ENCODE measurements around the gene MND1. TPM values are rescaled to one million over a fixed set of nuclear protein-coding genes. Genes with fewer than 3 reads are reported as not detected.
"Not testable (repeated sequence)": the region's sequence is repeated elsewhere in the genome, so short reads cannot be mapped to it uniquely, and the experiment has no call there.

MND1 gene
- total RNA-seq, 1 experiment from 2014 or later = 35.7 TPM

DNA sequence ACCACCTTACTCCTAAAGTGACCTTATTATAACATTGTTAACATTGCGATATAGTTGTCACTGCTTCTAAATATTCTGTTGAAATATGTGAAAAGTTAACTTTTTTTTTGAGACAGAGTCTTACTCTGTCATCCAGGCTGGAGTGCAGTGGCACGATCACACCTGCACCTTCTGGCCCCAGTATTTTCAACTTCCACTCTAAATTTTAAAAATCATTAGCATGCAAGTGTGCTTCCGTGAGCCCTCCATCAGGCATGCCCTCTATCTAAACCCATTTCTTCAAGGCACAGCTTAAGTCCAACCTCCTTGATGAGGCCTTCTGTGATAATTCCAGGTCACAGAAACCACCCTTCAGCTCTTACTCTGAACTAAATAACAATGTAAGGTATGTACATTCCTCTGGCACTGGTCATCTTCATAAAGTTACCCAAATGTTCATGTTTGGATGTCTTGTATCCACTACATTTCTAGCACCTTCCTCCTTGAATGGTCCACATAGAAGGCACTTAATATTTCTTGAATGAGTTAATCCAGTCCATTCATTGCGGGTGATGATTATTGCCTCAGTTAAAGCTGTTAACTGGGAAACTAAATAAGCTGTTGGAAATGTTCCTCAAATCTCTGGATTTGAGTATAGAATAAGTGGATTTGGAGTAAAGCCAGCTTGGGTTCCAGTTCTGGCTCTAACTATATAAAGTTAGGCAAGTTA, 83.0 kb downstream of the MND1 start:
- DNase-seq = no peak
- no peak overlapping the region for H3K27ac ChIP-seq
- no peaks in the 10 kb centered on the region for H3K27me3 ChIP-seq
- no peak overlapping the region for H3K4me3 ChIP-seq
- no peaks in the 10 kb centered on the region for H3K4me1 ChIP-seq
- H3K36me3 ChIP-seq = no peaks in the 10 kb centered on the region
- no peaks in the 10 kb centered on the region for H3K9me3 ChIP-seq (replicated peaks)

DNA sequence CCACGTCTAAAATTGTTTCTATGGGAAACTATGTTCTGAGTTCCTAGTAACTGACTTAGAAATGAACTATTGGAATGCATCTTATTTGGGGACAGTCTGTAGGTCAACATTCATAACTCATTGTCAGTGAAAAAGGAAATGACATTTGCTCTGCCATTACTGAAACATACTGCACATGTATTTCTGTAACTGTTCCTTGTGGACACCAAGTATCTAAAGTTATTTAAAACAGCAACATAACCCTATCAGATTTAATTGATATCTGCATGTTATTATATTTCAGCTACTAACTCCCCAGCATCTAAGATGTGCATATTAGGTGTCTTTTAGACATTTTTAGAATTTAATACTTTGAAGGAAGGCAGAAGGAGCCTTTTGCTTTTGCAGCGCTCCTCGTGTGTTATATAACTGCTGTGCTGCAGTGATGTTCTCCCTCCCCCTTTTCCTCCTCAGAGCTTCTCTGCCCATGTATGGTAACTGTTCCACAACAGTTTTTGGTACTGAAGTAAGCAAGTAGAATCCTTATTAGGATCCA, 84.5 kb downstream of the MND1 start:
- DNase-seq = no peak
- no peaks in the 10 kb centered on the region for H3K36me3 ChIP-seq
- H3K9me3 ChIP-seq (replicated peaks) = no peaks in the 10 kb centered on the region
- H3K4me1 ChIP-seq = no peaks in the 10 kb centered on the region
- H3K27ac ChIP-seq = no peak overlapping the region
- H3K4me3 ChIP-seq = no peak overlapping the region
- H3K27me3 ChIP-seq = no peaks in the 10 kb centered on the region

DNA sequence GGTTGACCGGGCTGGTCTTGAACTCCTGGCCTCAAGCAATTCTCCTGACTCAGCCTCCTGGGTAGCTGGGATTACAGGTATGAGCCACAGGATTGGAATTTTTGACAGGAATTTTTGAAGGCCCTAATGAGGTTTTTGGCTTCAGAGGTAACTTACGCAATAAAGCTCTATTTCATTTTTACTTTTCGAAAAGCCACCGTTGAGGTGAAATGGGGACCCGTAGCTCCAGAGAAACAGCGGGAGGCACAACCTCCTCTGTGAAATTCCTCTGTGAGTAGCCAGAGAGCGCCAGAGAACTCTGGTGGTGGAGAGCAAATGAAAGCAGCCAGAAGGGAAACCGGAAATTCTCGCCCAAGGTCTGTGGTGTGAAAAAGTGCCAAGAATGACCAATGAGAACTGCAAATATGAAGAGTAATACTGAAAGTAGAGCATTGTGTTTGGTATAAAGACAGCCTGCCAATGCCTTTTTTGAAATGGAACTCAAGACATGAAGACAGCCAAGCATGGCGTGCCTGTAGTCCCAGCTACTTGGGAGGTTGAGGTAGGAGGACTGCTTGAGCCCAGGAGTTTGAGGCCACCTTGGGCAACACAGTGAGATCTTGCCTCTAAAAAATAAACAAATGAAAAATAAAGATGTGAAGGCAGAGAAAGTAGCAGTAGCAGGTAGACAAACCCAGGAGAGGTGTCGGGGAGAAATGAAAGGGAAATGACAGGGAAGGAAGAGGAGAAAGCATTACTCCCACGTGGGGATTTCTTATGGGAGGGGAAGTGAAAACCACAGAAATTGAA, 88.7 kb downstream of the MND1 start:
- no peak overlapping the region for H3K4me3 ChIP-seq
- H3K36me3 ChIP-seq = no peaks in the 10 kb centered on the region
- H3K27me3 ChIP-seq = no peaks in the 10 kb centered on the region
- H3K9me3 ChIP-seq (replicated peaks) = no peaks in the 10 kb centered on the region
- H3K27ac ChIP-seq = no peak overlapping the region
- H3K4me1 ChIP-seq = no peaks in the 10 kb centered on the region
- DNase-seq = peak; percentile 40 to 66

DNA sequence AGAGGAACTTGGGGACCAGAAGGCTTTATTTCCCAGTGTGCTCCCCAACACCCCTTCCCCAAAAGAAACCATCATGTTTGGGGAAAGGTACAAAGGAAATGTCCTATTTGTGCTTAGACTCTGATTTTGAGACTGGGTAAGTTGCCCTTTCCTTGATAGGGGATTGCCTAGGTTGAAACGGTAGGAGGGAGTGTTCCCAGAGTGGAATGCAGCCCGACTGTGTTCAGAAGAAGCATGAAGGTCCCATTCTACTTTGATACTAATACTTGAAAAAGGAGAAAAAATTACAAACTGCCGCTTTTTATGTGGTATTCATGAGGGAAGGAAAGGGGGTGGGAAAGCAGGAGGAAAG, 89.2 kb downstream of the MND1 start:
- Histone ChIP-seq H3K9me3 (replicated peaks) (no peaks in the 10 kb centered on the region), H3K27ac (no peak overlapping the region), H3K4me1 (no peaks in the 10 kb centered on the region), H3K27me3 (no peaks in the 10 kb centered on the region), H3K36me3 (no peaks in the 10 kb centered on the region), H3K4me3 (no peak overlapping the region)
- DNase-seq = no peak

DNA sequence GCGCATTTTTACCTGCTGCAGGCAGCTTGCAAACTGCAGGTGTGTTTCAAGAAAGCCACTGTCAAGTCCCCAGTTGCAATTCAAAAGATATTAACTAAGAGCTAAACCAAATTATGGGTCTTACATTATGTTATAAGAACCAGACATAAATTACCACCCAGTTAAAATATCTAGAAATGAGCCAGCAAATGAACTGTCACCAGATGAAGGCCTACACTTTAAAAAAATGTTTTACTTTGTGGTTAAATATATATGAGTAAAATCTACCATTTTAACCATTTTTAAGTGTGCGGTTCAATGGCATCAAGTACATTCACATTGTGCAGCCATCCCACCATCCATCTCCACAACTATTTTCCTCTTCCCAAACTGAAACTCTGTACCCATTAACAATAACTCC, 89.7 kb downstream of the MND1 start:
- Histone ChIP-seq H3K4me1 (no peaks in the 10 kb centered on the region), H3K27me3 (no peaks in the 10 kb centered on the region), H3K9me3 (replicated peaks) (no peaks in the 10 kb centered on the region), H3K36me3 (no peaks in the 10 kb centered on the region), H3K27ac (no peak overlapping the region), H3K4me3 (no peak overlapping the region)
- DNase-seq = no peak

DNA sequence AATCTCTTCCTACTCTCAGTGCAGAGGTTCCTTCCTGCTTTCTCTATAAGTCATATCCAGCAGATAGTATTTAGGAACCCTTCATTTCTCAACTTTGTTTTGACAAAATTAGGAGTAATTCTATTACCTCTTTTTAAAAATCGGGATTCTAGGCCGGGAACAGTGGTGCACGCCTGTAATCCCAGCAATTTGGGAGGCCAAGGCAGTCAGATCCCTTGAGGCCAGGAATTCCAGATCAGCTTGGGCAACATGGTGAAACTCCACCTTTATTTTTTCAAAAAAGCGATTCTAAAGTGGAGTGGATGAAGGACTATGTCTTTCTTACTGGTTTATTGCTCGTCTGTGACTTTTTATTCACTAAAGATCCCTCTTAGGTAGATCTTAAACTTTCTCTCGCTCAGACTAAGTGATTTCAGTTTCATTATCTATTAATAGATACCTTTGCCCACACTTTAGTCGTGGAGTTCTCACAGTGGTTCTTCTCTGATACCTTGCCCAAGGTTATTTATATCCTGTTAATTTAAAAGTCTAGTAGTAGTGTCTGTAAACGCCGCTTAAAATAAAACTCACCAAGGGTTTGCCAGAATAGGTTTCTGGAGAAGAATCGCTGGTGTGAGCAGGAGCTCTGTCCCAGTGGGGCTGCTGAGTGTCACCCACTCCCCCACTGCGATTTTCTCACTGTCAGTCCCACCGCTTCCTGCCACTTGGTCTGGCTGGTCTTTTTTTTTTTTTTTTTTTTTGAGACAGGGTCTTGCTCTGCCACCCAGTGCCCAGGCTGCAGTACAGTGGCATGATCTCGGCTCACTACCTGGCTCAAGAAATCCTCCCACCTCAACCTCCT, 94.6 kb downstream of the MND1 start:
- Histone ChIP-seq H3K36me3 (no peaks in the 10 kb centered on the region), H3K9me3 (replicated peaks) (no peaks in the 10 kb centered on the region), H3K4me1 (no peaks in the 10 kb centered on the region), H3K4me3 (no peak overlapping the region), H3K27ac (no peak overlapping the region), H3K27me3 (no peaks in the 10 kb centered on the region)
- no peak for DNase-seq

DNA sequence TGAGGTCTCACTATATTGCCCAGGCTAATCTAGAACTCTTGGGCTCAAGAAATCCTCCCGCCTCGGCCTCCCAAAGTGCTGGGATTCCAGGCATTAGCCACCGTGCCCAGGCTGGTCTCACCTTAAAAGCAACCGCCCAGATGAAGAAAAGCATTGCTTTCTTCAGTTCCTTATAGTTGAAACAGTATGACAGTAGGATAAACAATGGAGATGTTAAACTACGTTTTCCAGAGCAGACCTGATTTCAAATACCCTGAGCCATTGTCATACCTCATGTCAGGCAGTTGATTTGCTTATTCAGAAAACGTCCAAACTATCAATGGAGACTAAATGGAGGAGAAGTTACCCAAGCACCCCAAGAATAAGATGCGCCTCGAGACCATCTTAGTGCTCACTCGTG, 95.3 kb downstream of the MND1 start:
- H3K36me3 ChIP-seq = no peaks in the 10 kb centered on the region
- H3K4me3 ChIP-seq = no peak overlapping the region
- H3K27me3 ChIP-seq = no peaks in the 10 kb centered on the region
- no peaks in the 10 kb centered on the region for H3K9me3 ChIP-seq (replicated peaks)
- H3K27ac ChIP-seq = no peak overlapping the region
- no peak for DNase-seq
- H3K4me1 ChIP-seq = no peaks in the 10 kb centered on the region

DNA sequence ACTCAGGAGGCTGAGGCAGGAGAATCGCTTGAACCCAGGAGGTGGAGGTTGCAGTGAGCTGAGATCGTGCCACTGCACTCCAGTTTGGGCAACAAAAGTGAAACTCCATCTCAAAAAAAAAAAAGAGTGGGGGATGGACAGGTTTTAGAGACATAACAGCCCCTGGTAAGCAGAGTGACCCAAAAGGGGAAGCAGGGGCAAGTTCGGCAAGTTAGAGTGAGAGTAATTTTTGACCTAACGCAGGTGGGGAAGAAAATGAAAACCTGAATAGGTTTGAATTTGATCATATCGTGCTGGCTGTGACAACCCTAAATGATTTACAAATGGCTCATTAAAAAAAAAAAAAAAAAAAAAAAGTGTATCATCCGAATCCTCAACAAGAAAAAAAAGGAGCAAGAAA, 96.0 kb downstream of the MND1 start:
- no peaks in the 10 kb centered on the region for H3K27me3 ChIP-seq
- no peak overlapping the region for H3K4me3 ChIP-seq
- H3K36me3 ChIP-seq = no peaks in the 10 kb centered on the region
- DNase-seq = no peak
- H3K4me1 ChIP-seq = no peaks in the 10 kb centered on the region
- no peak overlapping the region for H3K27ac ChIP-seq
- no peaks in the 10 kb centered on the region for H3K9me3 ChIP-seq (replicated peaks)

DNA sequence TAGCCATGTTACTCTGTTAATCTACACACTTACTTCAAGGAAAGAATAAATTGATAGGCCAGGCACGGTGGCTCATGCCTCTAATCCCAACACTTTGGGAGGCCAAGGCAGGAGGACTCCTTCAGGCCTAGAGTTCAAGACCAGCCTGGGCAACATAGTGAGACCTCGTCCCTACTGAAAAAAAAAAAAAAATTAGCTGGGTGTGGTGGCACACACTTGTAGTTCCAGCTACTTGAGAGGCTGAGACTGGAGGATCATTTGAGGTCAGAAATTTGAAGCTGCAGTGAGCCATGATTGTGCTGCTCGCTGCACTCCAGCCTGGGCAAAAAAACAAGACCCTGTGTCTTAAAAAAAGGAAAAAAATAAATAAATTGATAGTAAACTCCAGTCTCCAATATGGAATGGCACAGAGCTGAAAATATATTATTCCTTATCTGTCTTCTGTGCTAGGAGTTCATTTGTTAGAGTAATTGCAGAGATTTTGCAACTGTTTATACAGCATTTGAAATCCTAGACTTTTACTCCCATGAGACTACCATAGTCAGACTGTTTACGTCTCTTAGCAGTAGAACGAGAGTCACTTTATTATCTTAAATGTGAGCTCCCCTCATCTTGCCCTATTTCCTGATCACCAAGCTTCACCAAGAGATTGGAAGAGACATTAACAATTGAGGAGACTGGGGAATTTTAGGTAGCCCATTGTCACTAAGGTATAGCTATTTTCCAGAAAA, 102.9 kb downstream of the MND1 start:
- peak in 1 of 2 experiments; percentile 40 for DNase-seq
- no peaks in the 10 kb centered on the region for H3K36me3 ChIP-seq
- H3K27ac ChIP-seq = peak overlapping the region; percentile 77
- H3K27me3 ChIP-seq = no peaks in the 10 kb centered on the region
- H3K4me3 ChIP-seq = peak overlapping the region; percentile 55
- peaks cover 11% of the 10 kb centered on the region for H3K4me1 ChIP-seq
- H3K9me3 ChIP-seq (replicated peaks) = no peaks in the 10 kb centered on the region

DNA sequence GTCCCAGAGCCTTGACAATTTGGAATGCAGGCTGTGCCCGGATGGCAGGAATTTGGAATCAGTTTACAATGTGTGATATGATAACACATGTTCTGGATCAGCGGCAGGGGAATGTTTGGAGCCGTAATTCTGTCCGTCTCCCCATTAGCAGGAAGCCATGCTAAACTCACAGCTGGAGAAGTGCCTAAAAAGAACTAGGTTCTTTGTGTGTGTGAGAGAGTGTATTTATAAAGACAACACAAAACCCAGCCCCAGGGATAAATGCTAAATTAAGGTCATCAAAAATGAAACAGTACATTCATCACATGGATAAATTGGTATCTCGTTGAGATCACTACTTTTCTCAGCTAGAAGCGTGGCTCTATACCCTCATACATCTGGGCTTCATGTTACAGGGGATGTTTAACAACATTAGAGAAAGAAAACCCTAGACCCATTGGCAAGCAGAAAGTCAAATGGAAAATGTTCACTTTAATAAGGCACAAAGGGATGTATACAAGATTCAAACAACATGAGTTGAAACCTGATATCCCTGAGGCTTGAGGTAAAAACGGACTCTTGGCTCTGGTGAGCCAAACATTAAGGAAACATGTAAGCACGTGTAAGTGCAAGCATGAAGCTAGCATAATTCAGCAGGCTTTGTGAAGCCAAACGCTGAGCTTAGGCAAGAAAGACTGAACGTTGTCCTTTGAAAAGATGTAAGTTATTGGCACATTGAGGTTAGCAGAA, 103.7 kb downstream of the MND1 start:
- no peaks in the 10 kb centered on the region for H3K36me3 ChIP-seq
- peak overlapping the region; percentile 77 for H3K27ac ChIP-seq
- H3K9me3 ChIP-seq (replicated peaks) = no peaks in the 10 kb centered on the region
- no peaks in the 10 kb centered on the region for H3K27me3 ChIP-seq
- peaks cover 11% of the 10 kb centered on the region for H3K4me1 ChIP-seq
- peak overlapping the region; percentile 55 for H3K4me3 ChIP-seq
- peak; percentile 43 to 60 for DNase-seq

DNA sequence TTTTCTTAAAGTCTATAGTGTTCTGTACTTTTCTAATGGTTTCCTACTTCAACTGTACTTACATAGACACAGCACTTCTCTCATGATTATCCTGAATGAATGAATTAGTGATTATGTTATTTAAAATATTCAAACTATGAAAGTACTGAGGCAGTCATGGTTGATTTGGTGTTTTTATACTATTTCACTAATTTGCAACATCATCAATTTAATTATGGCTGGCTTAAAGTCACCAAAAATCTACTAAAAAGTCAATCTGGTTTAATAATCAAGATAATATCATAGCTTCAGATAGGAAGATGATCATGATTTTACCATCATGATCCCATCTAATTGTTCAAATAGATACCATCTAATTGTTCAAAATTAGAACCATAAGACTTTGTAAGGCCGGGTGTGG, 104.8 kb downstream of the MND1 start:
- H3K27me3 ChIP-seq = no peaks in the 10 kb centered on the region
- DNase-seq = no peak
- no peak overlapping the region for H3K27ac ChIP-seq
- no peaks in the 10 kb centered on the region for H3K9me3 ChIP-seq (replicated peaks)
- H3K4me1 ChIP-seq = peaks cover 11% of the 10 kb centered on the region
- H3K4me3 ChIP-seq = no peak overlapping the region
- no peaks in the 10 kb centered on the region for H3K36me3 ChIP-seq

DNA sequence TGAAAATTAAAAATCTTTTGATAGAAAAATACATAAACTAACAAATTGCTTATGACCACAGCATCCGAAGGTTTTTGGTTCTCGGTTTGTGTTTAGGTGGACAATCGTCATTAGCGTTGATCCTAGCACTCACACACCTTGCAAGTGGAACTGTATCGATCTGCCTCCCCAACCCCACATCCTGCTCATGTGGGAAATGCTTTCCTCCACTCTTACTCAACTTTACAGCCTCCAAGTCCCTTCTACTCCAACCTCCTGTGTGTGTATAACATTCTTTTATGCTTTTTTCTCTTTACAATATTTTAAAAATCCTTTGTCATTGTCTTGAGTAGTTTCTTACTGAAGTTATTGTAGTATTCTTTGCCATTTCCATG, 106.0 kb downstream of the MND1 start:
- H3K27me3 ChIP-seq = no peaks in the 10 kb centered on the region
- no peaks in the 10 kb centered on the region for H3K9me3 ChIP-seq (replicated peaks)
- DNase-seq = no peak
- H3K4me3 ChIP-seq = no peak overlapping the region
- no peak overlapping the region for H3K27ac ChIP-seq
- no peaks in the 10 kb centered on the region for H3K36me3 ChIP-seq
- peaks cover 11% of the 10 kb centered on the region for H3K4me1 ChIP-seq

DNA sequence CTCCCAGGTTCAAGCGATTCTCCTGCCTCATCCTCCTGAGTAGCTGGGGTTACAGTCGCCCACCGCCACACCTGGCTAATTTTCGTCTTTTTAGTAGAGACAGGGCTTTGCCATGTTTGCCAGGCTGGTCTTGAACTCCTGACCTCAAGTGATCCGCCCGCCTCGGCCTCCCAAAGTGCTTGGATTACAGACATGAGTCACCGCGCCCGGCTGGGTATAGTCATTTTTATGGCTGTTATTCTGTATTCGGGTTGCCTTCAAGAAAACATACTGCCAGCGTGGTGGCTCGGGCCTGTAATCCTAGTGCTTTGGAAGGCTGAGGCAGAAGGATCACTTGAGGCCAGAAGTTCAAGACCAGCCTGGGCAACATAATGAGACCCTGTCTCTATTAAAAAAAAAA, 106.7 kb downstream of the MND1 start:
- peaks cover 11% of the 10 kb centered on the region for H3K4me1 ChIP-seq
- not testable (repeated sequence) for H3K36me3 ChIP-seq; H3K27me3 ChIP-seq; H3K4me3 ChIP-seq; H3K27ac ChIP-seq; H3K9me3 ChIP-seq (replicated peaks); DNase-seq

Data from SJCRH30 (cell line).